Keratinocyte (primary cell): ENCODE data around the gene SUSD4. TPM values are rescaled to one million over a fixed set of nuclear protein-coding genes. Genes with fewer than 3 reads are reported as not detected.
A peak's percentile ranks its signal among the peaks of the same experiment; 100 is the strongest.
"Not testable (repeated sequence)": the region's sequence is repeated elsewhere in the genome, so short reads cannot be mapped to it uniquely, and the experiment has no call there.

Experiments used
- DNase-seq: peaks from one replicate; pipeline ENCODE4 v3.0.0-alpha.2; 2011; ENCODE audit warnings: low read depth, missing footprints, low spot score
- FAIRE-seq: peaks from 2 replicates; lab custom pipeline; 2011; peaks lifted over from hg19 to GRCh38; lab: Jason Lieb, UNC
- H2AFZ ChIP-seq: 2 replicates; pipeline ENCODE4 v1.6.0; 2012; ENCODE audit warnings: low read length, control low read depth, inconsistent platforms; ENCODE audit not compliant: control insufficient read depth
- H3K27ac ChIP-seq: 2 replicates; pipeline ENCODE4 v1.5.1; 2011; ENCODE audit warnings: low read length; ENCODE audit not compliant: control insufficient read depth, insufficient read depth
- H3K27me3 ChIP-seq: 3 replicates; pipeline ENCODE4 v1.6.0; 2011; ENCODE audit warnings: low read length; ENCODE audit not compliant: control insufficient read depth, insufficient read depth; ENCODE audit errors: extremely low read depth
- H3K36me3 ChIP-seq, 2 experiments: 2 replicates in 1 of 2; 3 replicates in 1 of 2; pipeline ENCODE4 v1.5.1; 2011; ENCODE audit warnings: low read length in 2 of 2, mild to moderate bottlenecking in 1 of 2; ENCODE audit not compliant: control insufficient read depth in 2 of 2, insufficient read depth in 2 of 2; ENCODE audit errors: extremely low read depth in 1 of 2
- H3K4me1 ChIP-seq: 3 replicates; pipeline ENCODE4 v1.5.1; 2011; ENCODE audit warnings: low read length; ENCODE audit not compliant: control insufficient read depth, insufficient read depth; ENCODE audit errors: extremely low read depth
- H3K4me2 ChIP-seq: 3 replicates; pipeline ENCODE4 v1.6.0; 2011; ENCODE audit warnings: low read depth, low read length; ENCODE audit not compliant: control insufficient read depth, insufficient read depth; ENCODE audit errors: extremely low read depth
- H3K4me3 ChIP-seq, 3 experiments: fragments of 200-600 bp in 1 of 3; sonication (generic) in 1 of 3; 2 replicates in 2 of 3; 3 replicates in 1 of 3; pipeline ENCODE4 v1.5.1; 2011 to 2016; ENCODE audit warnings: low read length in 3 of 3, mild to moderate bottlenecking in 3 of 3, control low read depth in 2 of 3, inconsistent platforms in 1 of 3, low read depth in 1 of 3, mixed read lengths in 1 of 3, mixed run types in 1 of 3, moderate library complexity in 1 of 3; ENCODE audit not compliant: control insufficient read depth in 2 of 3, insufficient read depth in 2 of 3; ENCODE audit errors: extremely low read depth in 1 of 3
- H3K79me2 ChIP-seq: 2 replicates; pipeline ENCODE4 v1.6.0; 2012; ENCODE audit warnings: low read length; ENCODE audit not compliant: control insufficient read depth, insufficient read depth
- H3K9ac ChIP-seq: 3 replicates; pipeline ENCODE4 v1.6.0; 2011; ENCODE audit warnings: low read length; ENCODE audit not compliant: control insufficient read depth, insufficient read depth; ENCODE audit errors: extremely low read depth
- H3K9me1 ChIP-seq: 3 replicates; pipeline ENCODE4 v1.6.0; 2011; ENCODE audit warnings: low read length; ENCODE audit not compliant: control insufficient read depth, insufficient read depth; ENCODE audit errors: extremely low read depth
- H3K9me3 ChIP-seq: 2 replicates; pipeline ENCODE4 v1.5.1; 2012; ENCODE audit warnings: low read depth, low read length; ENCODE audit not compliant: control insufficient read depth
- H4K20me1 ChIP-seq: 3 replicates; pipeline ENCODE4 v1.6.0; 2011; ENCODE audit warnings: low read length; ENCODE audit not compliant: control insufficient read depth, insufficient read depth; ENCODE audit errors: extremely low read depth
- CTCF ChIP-seq, 3 experiments: IDR thresholded peaks in 1 of 3; conservative IDR thresholded peaks in 1 of 3; optimal IDR thresholded peaks in 1 of 3; 2 replicates in 2 of 3; 3 replicates in 1 of 3; pipeline versions ENCODE3 to v1.5.1; 2011; ENCODE audit warnings: low read length in 3 of 3, mild to moderate bottlenecking in 3 of 3, moderate library complexity in 2 of 3, control low read depth in 1 of 3, inconsistent platforms in 1 of 3; ENCODE audit not compliant: insufficient read depth in 2 of 3; ENCODE audit errors: extremely low read depth in 1 of 3
- EZH2 ChIP-seq: IDR thresholded peaks from one replicate; pipeline ENCODE4 v1.6.1; 2012; ENCODE audit warnings: inconsistent platforms, mild to moderate bottlenecking, low read length, moderate library complexity
- dilution Hi-C: fragments of 300-500 bp; cut with MboI; formaldehyde crosslinking; loops from one replicate; pipeline ENCODE4 v1.7.0; 2020; ENCODE audit warnings: low sequenced_read_pairs; ENCODE audit not compliant: extremely low pct_ligation_motif_present
- polyA plus RNA-seq, 5 experiments: library from polyadenylated mRNA; depleted of rRNA in 3 of 5; stranded (reverse) in 3 of 5; stranded (forward) in 1 of 5; unstranded in 1 of 5; fragments of >200 nt; gene quantifications; 1 replicate in 1 of 5; 2 replicates in 3 of 5; 3 replicates in 1 of 5; pipeline versions ENCODE4 v1.2.1 to v1.2.3, GENCODE V29; 2011 to 2012; ENCODE audit warnings: missing spikeins in 2 of 5, low read depth in 1 of 5, low replicate concordance in 1 of 5

Gene SUSD4
- polyA plus RNA-seq, 1 donor (not counting 4 experiments of a cell fraction or from before 2014, with no cell fraction given): 1.6 TPM

GRCh38 chr1:223401873-223402789 is 38.2 kb upstream of the SUSD4 start:
- H3K4me2 ChIP-seq: peak overlapping the region; percentile 13
- FAIRE-seq (peak; percentile 67), DNase-seq (peak; percentile 17)
- no peaks in the 10 kb centered on the region for H3K9me1 ChIP-seq
- H3K36me3 ChIP-seq: no peaks in the 10 kb centered on the region
- no peak overlapping the region for H3K9ac ChIP-seq
- dilution Hi-C loops: no loop called here
- no peak overlapping the region for H2AFZ ChIP-seq
- peak overlapping the region; percentile 10 for H3K27ac ChIP-seq
- no peaks in the 10 kb centered on the region for H3K27me3 ChIP-seq
- no peaks in the 10 kb centered on the region for H4K20me1 ChIP-seq
- H3K9me3 ChIP-seq: no peaks in the 10 kb centered on the region
- H3K4me3 ChIP-seq: no peak overlapping the region
- TF ChIP-seq EZH2 (no peak), CTCF (optimal IDR thresholded peaks at IDR 0.05 in 1 of 3, IDR thresholded peaks at IDR 0.05 in 1 of 3, conservative IDR thresholded peaks at IDR 0.05 in 1 of 3; ENCODE audit: extremely low read depth in 1 of 3, insufficient read depth in 2 of 3, low read length in 3 of 3) (no peak)
- no peaks in the 10 kb centered on the region for H3K79me2 ChIP-seq
- H3K4me1 ChIP-seq: peaks cover 17% of the 10 kb centered on the region

DNA sequence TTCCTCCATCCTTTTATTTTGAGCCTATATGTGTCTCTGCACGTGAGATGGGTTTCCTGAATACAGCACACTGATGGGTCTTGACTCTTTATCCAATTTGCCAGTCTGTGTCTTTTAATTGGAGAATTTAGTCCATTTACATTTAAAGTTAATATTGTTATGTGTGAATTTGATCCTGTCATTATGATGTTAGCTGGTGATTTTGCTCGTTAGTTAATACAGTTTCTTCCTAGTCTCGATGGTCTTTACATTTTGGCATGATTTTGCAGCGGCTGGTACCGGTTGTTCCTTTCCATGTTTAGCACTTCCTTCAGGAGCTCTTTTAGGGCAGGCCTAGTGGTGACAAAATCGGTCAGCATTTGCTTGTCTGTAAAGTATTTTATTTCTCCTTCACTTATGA is 35.4 kb upstream of the SUSD4 start:
- H3K9me3 ChIP-seq, DNase-seq, H3K27ac ChIP-seq, H3K36me3 ChIP-seq, dilution Hi-C loops, H2AFZ ChIP-seq, H3K79me2 ChIP-seq, H4K20me1 ChIP-seq, H3K9me1 ChIP-seq, H3K9ac ChIP-seq, FAIRE-seq, H3K4me2 ChIP-seq, H3K27me3 ChIP-seq, H3K4me3 ChIP-seq: not testable (repeated sequence)
- peaks cover 17% of the 10 kb centered on the region for H3K4me1 ChIP-seq
